SH-SY5Y (cell line): Measurements from ENCODE around the gene SIRPB2.

Experiments
- GATA2 ChIP-seq: IDR thresholded peaks from 2 replicates; pipeline ENCODE4 v1.6.1; 2011; ENCODE audit warnings: mild to moderate bottlenecking, low read depth, low read length
- GATA3 ChIP-seq: IDR thresholded peaks from 2 replicates; pipeline ENCODE4 v1.6.1; 2011; ENCODE audit warnings: low read depth, mild to moderate bottlenecking, low read length, moderate library complexity

- no peak for TF ChIP-seq GATA2
- no peak for TF ChIP-seq GATA3
These were observed 40.2 kb downstream of the SIRPB2 start for GRCh38 chr20:1450926-1451491.
